HCT116 (cell line): ENCODE results near the gene EXOSC5.
"Not testable (repeated sequence)": the region's sequence is repeated elsewhere in the genome, so short reads cannot be mapped to it uniquely, and the experiment has no call there.

Experiments used
- CEBPB ChIP-seq: IDR thresholded peaks from 2 replicates; pipeline ENCODE4 v1.6.1; 2012; ENCODE audit warnings: low read depth
- EZH2 ChIP-seq: fragments of 200-600 bp; sonication (generic); IDR thresholded peaks from 2 replicates; pipeline ENCODE4 v1.6.1; 2017; ENCODE audit warnings: antibody characterized with exemption, mixed run types
- POLR2A ChIP-seq: IDR thresholded peaks from 2 replicates; pipeline ENCODE4 v1.7.0; 2011; ENCODE audit warnings: borderline replicate concordance; ENCODE audit not compliant: insufficient read depth, insufficient read length; ENCODE audit errors: extremely low read depth
- POLR2AphosphoS5 ChIP-seq: IDR thresholded peaks from 2 replicates; pipeline ENCODE4 v1.6.1; 2011; ENCODE audit warnings: mild to moderate bottlenecking, low read depth, low read length, moderate library complexity
- SIN3A ChIP-seq: IDR thresholded peaks from 2 replicates; pipeline ENCODE4 v1.6.1; 2012; ENCODE audit warnings: low read depth
- TF ChIP-seq, protein P1 (sequence below): IDR thresholded peaks from 2 replicates; pipeline ENCODE4 v1.6.1; 2012
- TF ChIP-seq, protein P2 (sequence below), 3 experiments: fragments of 200-600 bp in 1 of 3; sonication (generic) in 1 of 3; IDR thresholded peaks in 2 of 3; conservative IDR thresholded peaks in 1 of 3; 2 replicates each; pipeline ENCODE4 v1.5.1; 2012 to 2017; ENCODE audit warnings: low read depth in 2 of 3, low read length in 2 of 3, antibody characterized with exemption in 1 of 3, borderline replicate concordance in 1 of 3, control low read depth in 1 of 3, mild to moderate bottlenecking in 1 of 3, mixed read lengths in 1 of 3, mixed run types in 1 of 3, moderate library complexity in 1 of 3; ENCODE audit not compliant: insufficient read depth in 1 of 3

DNA sequence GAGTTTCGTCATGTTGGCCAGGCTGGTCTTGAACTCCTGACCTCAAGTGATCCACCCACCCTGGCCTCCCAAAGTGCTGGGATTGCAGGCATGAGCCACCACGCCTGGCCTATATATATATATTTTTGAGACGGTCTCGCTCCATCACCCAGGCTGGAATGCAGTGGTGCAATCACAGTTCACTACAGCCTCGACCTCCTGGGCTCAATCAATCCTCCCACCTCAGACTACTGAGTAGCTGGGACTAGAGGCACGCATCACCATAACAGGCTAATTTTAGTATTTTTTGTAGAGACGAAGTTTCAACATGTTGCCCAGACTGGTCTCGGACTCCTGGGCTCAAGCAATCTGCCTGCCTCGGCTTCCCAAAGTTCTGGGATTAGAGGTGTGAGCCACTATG lies 50.2 kb downstream of the EXOSC5 start:
- not testable (repeated sequence) for TF ChIP-seq EZH2, POLR2A, CEBPB, SIN3A, POLR2AphosphoS5
- TF ChIP-seq, protein P1, sequence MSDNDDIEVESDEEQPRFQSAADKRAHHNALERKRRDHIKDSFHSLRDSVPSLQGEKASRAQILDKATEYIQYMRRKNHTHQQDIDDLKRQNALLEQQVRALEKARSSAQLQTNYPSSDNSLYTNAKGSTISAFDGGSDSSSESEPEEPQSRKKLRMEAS, result not testable (repeated sequence)
- TF ChIP-seq, protein P2, sequence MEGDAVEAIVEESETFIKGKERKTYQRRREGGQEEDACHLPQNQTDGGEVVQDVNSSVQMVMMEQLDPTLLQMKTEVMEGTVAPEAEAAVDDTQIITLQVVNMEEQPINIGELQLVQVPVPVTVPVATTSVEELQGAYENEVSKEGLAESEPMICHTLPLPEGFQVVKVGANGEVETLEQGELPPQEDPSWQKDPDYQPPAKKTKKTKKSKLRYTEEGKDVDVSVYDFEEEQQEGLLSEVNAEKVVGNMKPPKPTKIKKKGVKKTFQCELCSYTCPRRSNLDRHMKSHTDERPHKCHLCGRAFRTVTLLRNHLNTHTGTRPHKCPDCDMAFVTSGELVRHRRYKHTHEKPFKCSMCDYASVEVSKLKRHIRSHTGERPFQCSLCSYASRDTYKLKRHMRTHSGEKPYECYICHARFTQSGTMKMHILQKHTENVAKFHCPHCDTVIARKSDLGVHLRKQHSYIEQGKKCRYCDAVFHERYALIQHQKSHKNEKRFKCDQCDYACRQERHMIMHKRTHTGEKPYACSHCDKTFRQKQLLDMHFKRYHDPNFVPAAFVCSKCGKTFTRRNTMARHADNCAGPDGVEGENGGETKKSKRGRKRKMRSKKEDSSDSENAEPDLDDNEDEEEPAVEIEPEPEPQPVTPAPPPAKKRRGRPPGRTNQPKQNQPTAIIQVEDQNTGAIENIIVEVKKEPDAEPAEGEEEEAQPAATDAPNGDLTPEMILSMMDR (IDR thresholded peaks at IDR 0.05 in 2 of 3, conservative IDR thresholded peaks at IDR 0.05 in 1 of 3; ENCODE audit: borderline replicate concordance in 1 of 3, insufficient read depth in 1 of 3, low read depth in 2 of 3, low read length in 2 of 3), result not testable (repeated sequence)
